ENCODE data around the gene SPPL2A.
"Not testable (repeated sequence)": the region's sequence is repeated elsewhere in the genome, so short reads cannot be mapped to it uniquely, and the experiment has no call there.

Gene SPPL2A

DNA sequence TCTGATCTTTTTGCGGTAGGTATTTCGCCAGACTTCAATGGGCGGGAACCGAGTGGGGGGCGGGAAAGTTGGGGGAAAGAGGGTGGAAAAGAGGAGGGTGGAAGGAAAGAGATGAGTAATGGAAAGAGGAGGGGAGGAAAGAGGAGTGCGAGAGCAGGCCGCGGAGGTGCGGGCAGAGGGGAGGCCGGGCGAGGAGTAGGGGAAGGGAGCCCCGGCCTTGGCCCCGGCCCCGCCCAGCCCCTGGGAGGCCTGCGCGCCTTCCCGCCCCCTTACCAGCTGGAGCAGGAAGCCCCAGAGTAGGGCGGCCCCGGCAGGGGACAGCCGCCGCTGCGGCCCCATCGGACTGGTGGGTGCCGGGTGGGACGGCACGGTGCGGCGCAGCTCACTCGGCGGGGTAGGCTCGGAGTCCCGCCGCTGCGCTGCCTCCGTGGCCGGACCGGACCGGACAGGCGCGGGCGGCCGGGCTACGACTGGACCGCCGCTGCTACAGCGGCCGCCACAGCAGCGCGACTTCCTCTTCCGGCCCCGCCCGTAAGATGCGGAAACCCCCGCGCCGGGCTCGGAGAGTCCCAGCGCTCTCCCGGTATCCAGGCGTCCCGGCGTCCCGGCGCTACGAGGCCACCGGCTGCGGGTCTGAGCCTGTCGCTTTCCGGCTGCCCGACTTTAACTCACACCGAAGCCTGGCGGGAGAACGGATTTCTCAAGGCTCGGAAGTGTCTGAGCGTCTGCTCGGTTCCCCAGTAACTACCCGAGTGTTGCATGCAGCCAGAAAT is at the start of gene SPPL2A:
Gene SPPL2A, minus strand, starts transcription at position 512 of the 773 bp plus-strand sequence. Its CDS starts 173 bp downstream, at position 339.
- peak; percentile 79 for DNase-seq

- no peak for DNase-seq
These were observed 49.1 kb upstream of the SPPL2A start for GRCh38 chr15:50814634-50815033.

GRCh38 chr15:50813865-50814264 is 48.4 kb upstream of the SPPL2A start:
- no peak for DNase-seq

DNA sequence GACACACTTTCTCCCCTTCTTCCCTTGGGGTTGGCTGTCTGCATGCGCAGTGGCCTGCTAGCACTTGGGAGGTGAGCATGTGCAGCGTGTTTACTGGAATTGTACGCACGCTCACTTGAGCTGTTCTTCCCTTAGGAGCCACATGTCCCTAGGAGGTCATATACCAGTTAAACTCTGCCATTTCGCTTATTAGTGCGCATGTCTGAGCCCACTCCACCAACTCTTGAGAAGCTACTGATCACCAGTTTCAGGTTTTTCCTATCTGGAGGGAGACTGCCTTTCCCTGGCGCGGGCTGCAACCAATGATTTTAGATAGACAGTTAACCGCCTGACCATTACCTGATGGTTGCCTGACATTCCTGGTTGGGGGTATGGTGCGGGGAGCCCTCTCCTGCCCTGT is 47.6 kb upstream of the SPPL2A start:
- DNase-seq: no peak

DNA sequence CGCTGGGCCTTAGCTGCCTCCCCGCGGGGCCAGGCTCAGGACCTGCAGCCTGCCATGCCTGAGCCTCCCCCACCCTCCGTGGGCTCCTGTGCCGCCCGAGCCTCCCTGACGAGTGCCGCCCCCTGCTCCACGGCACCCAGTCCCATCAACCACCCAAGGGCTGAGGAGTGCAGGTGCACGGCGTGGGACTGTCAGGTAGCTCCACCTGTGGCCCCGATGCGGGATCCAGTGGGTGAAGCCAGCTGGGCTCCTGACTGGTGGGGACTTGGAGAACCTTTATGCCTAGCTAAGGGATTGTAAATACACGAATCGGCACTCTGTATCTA is 46.6 kb upstream of the SPPL2A start:
- not testable (repeated sequence) for DNase-seq

DNA sequence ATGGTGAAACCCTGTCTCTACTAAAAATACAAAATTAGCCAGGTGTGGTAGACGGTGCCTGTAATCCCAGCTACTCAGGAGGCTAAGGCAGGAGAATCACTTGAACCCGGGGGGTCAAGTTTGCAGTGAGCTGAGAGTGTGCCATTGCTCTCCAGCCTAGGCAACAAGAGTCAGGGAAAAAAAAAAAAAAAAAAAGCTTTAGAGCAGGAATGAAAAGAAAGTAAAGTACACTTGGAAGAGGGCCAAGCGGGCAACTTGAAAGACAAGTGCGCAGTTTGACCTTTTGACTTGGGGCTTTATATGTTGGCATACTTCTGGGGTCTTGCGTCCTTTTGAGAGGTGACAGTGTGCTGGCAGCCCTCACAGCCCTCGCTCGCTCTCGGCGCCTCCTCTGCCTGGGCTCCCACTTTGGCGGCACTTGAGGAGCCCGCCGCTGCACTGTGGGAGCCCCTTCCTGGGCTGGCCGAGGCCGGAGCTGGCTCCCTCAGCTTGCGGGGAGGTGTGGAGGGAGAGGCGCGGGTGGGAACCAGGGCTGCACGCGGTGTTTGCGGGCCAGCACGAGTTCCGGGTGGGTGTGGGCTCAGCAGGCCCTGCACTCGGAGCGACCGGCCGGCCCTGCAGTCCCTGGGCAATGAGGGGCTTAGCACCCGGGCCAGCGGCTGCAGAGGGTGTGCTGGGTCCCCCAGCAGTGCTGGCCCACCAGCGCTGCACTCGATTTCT is 46.1 kb upstream of the SPPL2A start:
- not testable (repeated sequence) for DNase-seq

DNA sequence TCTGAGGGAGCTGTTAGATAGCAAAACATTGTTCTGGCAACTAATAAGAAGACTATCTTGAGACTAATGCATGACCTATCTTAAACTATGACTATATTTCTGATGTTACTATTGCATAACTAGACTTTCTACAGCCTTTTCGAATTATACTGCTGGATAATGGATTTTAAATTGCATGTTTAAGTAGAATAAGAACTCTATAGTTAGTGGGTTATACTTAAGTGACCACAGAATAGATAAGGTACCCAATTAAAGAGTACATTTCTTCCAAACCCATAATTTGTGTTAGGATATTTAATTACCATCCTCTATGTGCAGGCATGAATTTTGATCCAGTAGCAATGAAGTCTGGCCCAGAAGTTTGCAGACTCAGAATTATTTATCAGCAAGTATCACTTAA is 44.6 kb upstream of the SPPL2A start:
- no peak for DNase-seq

GRCh38 chr15:50808728-50809127 is 43.2 kb upstream of the SPPL2A start:
- DNase-seq: no peak

DNA sequence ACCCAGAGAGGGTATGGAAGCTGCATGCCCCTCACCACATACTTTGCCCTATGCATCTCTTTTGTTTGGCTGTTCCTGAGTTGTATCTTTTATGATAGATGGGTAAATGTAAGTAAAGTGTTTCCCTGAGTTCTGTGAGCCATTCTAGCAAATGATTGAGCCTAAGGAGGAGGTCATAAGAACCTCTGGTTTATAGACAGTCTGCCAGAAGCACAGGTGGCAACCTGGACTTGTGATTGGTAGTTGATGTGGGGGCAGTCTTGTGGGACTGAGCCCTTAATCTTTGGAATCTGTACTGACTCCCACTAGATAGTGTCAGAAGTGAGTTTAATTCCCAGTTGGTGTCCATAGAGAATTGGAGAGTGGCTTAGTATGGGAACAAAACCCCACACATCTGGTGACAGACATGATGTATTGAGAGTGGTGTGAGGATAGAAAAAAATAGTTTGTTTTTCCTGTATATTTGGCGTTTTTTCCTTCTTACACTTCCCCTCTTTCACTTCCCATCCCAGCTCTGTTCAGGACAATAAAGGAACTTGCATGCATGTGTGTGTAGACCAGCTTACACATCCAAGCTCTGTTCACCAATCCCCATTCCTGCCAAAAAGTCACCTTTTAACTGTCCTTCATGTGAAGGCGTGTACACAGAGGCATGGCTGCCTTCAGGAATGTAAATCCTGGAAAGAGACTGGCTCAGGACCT is 38.1 kb upstream of the SPPL2A start:
- no peak for DNase-seq

DNA sequence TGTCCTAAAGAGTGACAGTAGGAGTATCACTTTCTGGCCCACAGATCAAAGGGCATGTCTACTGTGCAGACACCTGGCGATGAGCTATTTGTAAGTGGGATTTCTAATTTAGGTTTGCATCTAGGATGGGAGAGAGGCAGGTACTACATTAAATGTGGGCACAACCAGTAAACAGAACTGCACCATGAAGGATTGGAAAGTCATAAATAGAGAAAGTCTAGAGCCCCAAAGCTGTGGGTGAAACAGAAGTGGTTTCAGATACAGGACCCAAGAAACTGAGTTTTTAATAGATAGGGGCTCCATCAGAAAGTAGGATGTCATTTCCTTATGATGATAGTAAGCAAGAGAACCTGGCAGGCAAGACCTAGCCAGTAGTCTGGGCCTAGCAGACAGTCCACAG is 35.2 kb upstream of the SPPL2A start:
- DNase-seq: no peak

- no peak for DNase-seq
These were observed 33.2 kb upstream of the SPPL2A start for GRCh38 chr15:50798684-50799083.

DNA sequence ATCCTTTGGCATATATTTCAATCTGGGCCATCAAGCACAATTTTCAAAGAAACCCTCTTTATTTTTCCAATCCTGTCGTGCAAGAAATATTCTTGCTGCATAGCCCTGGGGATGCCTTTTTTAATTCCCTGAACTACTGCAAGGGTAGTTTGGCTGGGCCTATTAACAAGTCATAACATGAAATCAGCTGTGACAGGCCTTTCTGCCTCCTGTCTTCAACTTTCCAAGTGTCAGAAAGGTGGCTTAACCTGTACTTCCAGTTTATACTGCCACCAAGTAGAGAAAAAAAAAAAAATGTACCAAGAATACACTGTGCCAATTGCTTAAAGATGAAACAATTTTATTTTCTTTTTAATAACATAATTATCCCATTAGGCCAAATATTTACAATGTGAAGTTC is 32.4 kb upstream of the SPPL2A start:
- no peak for DNase-seq

DNA sequence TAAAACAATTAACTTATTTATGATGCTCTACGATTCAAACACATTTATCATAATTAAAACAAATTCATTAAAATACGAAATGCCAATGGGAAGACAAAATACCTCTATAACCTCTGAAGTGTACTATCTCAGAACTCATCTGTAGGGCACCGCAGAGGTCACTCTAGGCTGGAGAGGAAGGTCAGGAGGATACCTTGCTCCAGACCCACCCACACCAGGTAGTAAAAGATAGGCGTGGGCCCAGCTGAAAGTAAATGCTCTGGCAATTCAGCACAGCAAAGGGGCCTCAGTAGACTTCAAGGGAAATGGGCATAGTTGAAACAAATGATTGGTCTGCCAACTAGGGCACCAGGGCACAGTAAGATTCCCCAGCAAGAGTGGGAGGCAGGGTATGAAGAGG is 26.0 kb upstream of the SPPL2A start:
- no peak for DNase-seq

GRCh38 chr15:50790778-50791453 is 25.4 kb upstream of the SPPL2A start:
- no peak for DNase-seq

DNA sequence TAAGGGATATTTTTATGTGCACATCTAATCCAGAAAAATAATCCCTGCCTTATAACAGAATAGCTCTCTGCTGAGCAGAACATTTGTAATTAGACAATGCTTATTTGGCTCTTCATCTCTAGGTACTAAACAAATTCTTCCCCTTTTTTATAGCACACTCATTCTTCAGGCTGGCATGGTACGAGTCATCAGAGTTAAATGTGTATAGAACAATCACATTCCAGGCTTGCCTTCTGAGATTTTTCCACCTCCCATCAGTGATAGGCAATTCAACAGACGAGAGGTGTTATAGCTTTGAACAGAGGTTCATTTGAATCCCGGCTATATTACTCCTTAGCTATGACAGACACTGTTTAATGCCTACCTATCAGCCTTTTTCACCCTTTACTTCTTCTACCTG is 21.4 kb upstream of the SPPL2A start:
- DNase-seq: no peak

DNA sequence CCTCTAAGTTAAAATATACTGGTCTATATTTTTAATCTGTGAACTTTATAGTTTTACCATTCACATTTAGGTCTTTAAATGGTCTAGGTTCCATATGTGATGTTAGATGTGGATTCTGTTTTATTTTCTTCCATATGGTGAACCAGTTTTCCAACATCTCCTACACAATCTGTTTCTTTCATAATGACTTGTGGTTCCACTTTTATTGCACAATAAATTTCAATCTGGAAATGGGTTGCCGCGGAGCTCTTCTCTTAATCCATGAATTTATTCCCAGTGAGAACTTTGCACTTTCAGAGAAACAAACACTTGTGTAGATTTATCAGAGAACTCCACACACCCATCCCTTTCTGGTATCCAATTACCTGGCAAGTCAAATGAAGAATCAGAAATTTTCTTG is 20.9 kb upstream of the SPPL2A start:
- DNase-seq: no peak

DNA sequence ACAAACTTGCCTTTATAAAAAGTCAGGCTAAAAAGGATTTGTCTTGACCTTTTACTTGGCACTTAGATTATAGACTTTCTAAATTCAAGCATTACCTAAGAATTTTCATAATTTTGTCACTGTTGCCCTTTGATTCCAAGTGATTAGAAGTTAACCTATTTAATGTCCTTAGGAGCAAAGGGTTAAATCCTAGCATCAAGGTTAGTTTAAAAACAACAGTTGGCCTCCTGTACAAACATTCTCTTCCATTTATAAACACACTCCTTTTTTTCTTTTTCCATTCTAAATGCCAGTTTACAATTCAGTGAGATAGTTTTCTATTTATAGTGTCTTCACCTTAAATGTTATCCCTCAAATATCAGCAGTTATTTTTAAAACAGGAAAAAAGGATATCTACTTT is 18.4 kb upstream of the SPPL2A start:
- no peak for DNase-seq

DNA sequence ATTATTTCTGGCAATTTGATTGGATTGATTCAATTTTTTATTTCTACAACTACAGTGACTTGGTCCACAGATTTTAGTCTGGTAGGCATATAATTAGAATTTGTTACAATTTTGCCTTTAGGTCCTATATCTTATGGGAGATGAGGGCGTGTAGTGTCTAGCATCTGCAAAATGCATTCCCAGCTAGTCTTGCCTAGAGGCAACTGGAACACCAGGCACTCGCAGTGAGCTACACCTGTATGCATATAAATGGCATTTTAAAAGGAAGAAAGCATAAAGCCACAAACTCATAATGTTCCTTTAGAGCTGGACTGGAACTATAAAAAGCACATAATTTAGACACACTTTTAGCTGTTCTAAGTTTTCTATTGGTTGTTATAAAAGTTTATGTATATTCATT is 17.9 kb upstream of the SPPL2A start:
- no peak for DNase-seq

DNA sequence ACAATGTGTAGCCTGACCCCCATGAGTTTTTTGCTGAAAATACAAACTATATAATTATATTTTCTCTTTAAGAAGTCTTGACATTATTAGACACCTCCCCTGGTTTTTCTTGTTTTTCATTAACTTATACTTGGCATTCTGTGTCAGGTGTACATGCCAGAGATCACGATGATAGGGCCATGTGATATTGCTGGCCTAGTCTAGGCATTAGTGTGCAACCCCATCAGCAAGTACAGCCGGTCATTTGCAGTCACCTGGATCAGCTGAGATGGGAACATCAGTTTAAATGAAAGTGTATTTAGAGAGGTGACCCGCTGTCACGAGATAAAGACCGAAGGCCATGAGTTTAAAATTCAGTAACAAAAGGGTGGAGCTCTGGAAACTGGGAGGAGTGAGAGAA is 12.6 kb upstream of the SPPL2A start:
- DNase-seq: no peak

DNA sequence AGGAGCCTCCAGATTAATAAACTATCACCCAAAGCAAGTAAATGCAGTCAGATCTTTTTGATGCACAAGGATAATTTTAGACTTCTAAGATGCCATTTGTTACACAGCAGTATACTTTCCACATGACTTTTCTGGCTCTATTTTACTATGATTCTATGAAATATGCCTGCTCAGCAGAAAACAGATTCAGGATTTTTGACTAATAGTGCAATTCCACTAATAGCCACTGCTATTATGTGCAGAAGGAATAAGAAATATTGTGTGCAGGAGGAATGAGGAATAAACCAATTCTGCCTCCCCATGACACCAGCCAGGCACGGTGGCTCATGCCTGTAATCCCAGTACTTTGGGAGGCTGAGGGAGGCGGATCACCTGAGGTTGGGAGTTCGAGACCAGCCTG is 11.5 kb upstream of the SPPL2A start:
- DNase-seq: no peak

DNA sequence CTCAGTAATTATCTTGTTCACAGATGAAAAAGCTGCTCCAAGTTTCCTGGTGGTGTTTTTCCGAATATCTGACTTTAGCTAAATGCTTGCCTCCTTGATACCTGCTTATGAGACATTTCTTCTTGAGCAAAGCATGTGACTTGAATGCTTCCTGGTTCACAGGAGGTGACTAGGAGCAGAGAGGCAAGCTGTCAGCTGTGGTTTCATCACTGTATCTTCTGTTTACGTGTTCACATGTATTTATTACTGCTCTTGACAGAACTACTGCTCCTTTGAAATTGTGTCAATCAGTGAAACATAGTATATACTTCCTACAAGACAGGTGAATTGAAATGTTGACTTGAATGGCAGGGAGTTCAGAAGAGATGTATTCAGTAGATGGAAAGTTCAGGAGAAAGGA is 8.9 kb upstream of the SPPL2A start:
- peak; percentile 23 for DNase-seq

- DNase-seq: no peak
These were observed 7.9 kb upstream of the SPPL2A start for GRCh38 chr15:50773389-50773788.

- DNase-seq: no peak
These were observed 1.9 kb upstream of the SPPL2A start for GRCh38 chr15:50767332-50767861.

All from CD4-positive, alpha-beta T cell treated with Interleukin-12 subunit alpha and Interleukin-12 subunit beta, for 1 hour (primary cell).